Esophagus muscularis mucosa (tissue), 4 donors: ENCODE measurements around the gene ILF3. TPM values are rescaled to one million over a fixed set of nuclear protein-coding genes. Genes with fewer than 3 reads are reported as not detected.

Experiments
- DNase-seq: peaks from one replicate; pipeline ENCODE4 v3.0.0-alpha.2; 2017; ENCODE audit errors: extremely low spot score
- H3K27ac ChIP-seq, 4 donors: fragments of 200-600 bp; sonication (generic); replicated peaks in 1 of 4; 1 replicate in 3 of 4; 2 replicates in 1 of 4; pipeline ENCODE4 v1.5.1; 2016 to 2019; ENCODE audit warnings: mild to moderate bottlenecking in 1 of 4
- H3K27me3 ChIP-seq, 4 donors: fragments of 200-600 bp; sonication (generic); one replicate each; pipeline versions ENCODE4 v1.5.1 to v1.6.0; 2016 to 2019
- H3K36me3 ChIP-seq, 4 donors: fragments of 200-600 bp; sonication (generic); one replicate each; pipeline ENCODE4 v1.5.1; 2016 to 2019
- H3K4me1 ChIP-seq, 4 donors: fragments of 200-600 bp; sonication (generic); one replicate each; pipeline ENCODE4 v1.5.1; 2016 to 2019
- H3K4me3 ChIP-seq, 4 donors: fragments of 200-600 bp; sonication (generic); 1 replicate in 2 of 4; 2 replicates in 2 of 4; pipeline ENCODE4 v1.5.1; 2016 to 2019; ENCODE audit warnings: mild to moderate bottlenecking in 4 of 4, moderate library complexity in 1 of 4
- H3K9me3 ChIP-seq, 4 donors: fragments of 200-600 bp; sonication (generic); 1 replicate in 3 of 4; 2 replicates in 1 of 4; pipeline ENCODE4 v1.5.1; 2016 to 2019
- EP300 ChIP-seq: sonication (generic); formaldehyde crosslinking; IDR thresholded peaks from one replicate; pipeline ENCODE4 v1.6.1; 2017; ENCODE audit warnings: antibody characterized with exemption
- POLR2A ChIP-seq: fragments of 450-650 bp; IDR thresholded peaks from one replicate; pipeline ENCODE4 v1.6.1; 2017; ENCODE audit warnings: antibody characterized with exemption, moderate library complexity, mild to moderate bottlenecking, low read depth
- POLR2AphosphoS5 ChIP-seq, 2 donors: sonication (generic); formaldehyde crosslinking; IDR thresholded peaks; one replicate each; pipeline ENCODE4 v1.6.1; 2017; ENCODE audit warnings: antibody characterized with exemption in 2 of 2
- WGBS: methylation state at CpG from one replicate; pipeline ENCODE4 v1.1.5; 2018; 5-methylcytosine and 5-hydroxymethylcytosine counted together
- intact Hi-C: fragments of 100-400 bp; cut with DNase I; formaldehyde crosslinking; loops from one replicate; pipeline ENCODE4 v1.15.1; 2023
- total RNA-seq, 4 donors: library from RNA; depleted of rRNA; stranded (reverse); fragments of >200 nt; gene quantifications; one replicate each; pipeline versions ENCODE4 v1.1.0 to v1.2.1, GENCODE V29; 2016
- TF ChIP-seq, protein P1 (sequence below), 3 experiments: fragments of 200-600 bp in 2 of 3; fragments of 450-650 bp in 1 of 3; sonication (generic) in 2 of 3; IDR thresholded peaks; one replicate each; pipeline ENCODE4 v1.5.1; 2017 to 2019; ENCODE audit warnings: antibody characterized with exemption in 3 of 3, mild to moderate bottlenecking in 2 of 3, moderate library complexity in 1 of 3

The ILF3 gene
- total RNA-seq, 4 donors from 2014 or later = 79.2 to 127 (median 102) TPM

DNA sequence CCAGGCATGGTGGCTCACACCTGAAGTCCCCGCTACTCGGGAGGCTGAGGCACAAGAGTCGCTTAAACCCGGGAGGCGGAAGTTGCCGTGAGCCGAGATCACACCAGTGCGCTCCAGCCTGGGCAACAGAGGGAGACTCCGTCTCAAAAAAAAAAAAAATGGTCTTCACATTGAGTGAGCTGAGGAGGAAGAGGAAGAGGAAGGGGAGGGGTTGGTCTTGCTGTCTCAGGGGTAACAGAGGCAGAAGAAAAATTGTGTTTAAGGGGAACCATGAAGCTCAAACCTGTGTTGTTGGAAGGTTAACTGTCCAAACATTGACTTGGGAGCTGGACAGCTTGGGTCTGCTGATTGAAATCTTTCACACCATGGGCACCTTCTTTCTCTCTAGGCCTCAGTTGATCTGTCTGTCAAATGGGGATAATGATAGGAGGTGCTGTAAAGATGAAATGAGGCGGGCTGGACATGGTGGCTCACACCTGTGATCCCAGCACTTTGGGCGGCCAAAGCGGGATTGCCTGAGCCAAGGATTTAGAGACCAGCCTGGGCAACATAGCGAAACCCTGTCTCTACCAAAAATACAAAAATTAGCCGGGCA, 38.6 kb upstream of the ILF3 start:
- Histone ChIP-seq H3K27ac (no peak overlapping the region), H3K36me3 (peaks cover 0 to 4% (median 0%) of the 10 kb centered on the region in 4 donors), H3K4me1 (peaks cover 18 to 37% (median 36%) of the 10 kb centered on the region in 4 donors), H3K4me3 (no peak overlapping the region), H3K9me3 (no peaks in the 10 kb centered on the region), H3K27me3 (no peaks in the 10 kb centered on the region)
- intact Hi-C loops = no loop called here
- WGBS = 85% methylated on average over 14 of the region's 14 CpGs
- TF ChIP-seq POLR2A = no peak
- TF ChIP-seq, protein P1, sequence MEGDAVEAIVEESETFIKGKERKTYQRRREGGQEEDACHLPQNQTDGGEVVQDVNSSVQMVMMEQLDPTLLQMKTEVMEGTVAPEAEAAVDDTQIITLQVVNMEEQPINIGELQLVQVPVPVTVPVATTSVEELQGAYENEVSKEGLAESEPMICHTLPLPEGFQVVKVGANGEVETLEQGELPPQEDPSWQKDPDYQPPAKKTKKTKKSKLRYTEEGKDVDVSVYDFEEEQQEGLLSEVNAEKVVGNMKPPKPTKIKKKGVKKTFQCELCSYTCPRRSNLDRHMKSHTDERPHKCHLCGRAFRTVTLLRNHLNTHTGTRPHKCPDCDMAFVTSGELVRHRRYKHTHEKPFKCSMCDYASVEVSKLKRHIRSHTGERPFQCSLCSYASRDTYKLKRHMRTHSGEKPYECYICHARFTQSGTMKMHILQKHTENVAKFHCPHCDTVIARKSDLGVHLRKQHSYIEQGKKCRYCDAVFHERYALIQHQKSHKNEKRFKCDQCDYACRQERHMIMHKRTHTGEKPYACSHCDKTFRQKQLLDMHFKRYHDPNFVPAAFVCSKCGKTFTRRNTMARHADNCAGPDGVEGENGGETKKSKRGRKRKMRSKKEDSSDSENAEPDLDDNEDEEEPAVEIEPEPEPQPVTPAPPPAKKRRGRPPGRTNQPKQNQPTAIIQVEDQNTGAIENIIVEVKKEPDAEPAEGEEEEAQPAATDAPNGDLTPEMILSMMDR (IDR thresholded peaks at IDR 0.05) = no peak
- DNase-seq = no peak

DNA sequence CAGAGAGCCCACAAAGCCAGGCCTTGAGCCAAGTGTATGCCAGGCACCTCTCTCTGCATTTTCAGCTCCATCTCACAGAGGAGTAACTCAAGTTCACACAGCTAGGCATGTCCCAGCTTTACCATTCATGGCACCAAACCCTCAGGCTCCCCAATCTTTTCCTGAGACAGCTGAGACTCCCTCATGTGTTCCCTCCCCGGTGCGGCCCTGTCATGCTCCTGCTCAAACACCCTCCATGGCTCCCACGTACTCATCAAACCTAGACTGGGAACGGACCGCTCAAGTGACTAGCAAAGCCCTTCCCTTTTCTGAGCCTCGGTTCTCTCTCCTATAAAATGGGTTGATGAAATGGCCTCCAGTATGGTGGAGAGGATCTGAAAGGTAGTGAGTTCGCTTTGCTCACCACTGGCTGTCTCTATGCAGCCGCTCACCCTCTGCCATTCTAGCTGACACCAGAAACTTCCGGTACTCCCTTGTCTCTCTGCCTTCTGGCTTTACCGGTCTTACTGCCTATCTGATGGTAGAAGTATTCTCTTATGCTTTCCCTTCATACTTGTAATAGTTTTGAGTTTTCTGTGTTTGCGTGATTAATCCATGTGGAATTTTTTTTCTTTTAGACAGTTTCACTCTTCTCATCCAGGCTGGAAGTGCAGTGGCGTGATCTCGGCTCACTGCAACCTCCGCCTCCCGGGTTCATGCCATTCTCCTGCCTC, 36.6 kb upstream of the ILF3 start:
- intact Hi-C loops = no loop called here
- WGBS = 87% methylated on average over 15 of the region's 15 CpGs
- Histone ChIP-seq H3K4me1 (peaks cover 5 to 25% (median 20%) of the 10 kb centered on the region in 4 donors), H3K4me3 (no peak overlapping the region), H3K27me3 (no peaks in the 10 kb centered on the region), H3K9me3 (no peaks in the 10 kb centered on the region), H3K36me3 (peaks cover 0 to 4% (median 0%) of the 10 kb centered on the region in 4 donors), H3K27ac (no peak overlapping the region)
- TF ChIP-seq, protein P1 (IDR thresholded peaks at IDR 0.05) = no peak
- no peak for TF ChIP-seq EP300
- no peak for TF ChIP-seq POLR2A
- TF ChIP-seq POLR2AphosphoS5 (IDR thresholded peaks at IDR 0.05) = no peak
- no peak for DNase-seq

DNA sequence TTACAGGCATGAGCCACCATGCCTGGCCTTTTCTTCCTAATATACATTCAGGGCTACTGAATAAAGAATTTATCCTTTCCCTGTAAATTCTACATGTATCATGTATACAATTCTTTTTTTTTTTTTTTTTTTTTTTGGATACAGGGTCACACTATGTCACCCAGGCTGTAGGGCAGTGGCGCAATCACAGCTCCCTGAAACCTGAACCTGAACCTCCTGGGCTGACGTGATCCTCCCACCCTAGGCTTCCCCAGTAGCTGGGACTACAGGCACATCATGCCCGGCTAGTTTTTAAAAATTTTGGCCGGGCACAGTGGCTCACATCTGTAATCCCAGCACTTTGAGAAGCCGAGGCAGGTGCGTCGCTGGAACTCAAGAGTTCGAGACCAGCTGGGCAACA, 35.3 kb upstream of the ILF3 start:
- WGBS = 90% methylated on average over 8 of the region's 8 CpGs
- peaks cover 0 to 4% (median 0%) of the 10 kb centered on the region in 4 donors for H3K36me3 ChIP-seq
- intact Hi-C loops = no loop called here
- peaks cover 0 to 14% (median 9%) of the 10 kb centered on the region in 4 donors for H3K4me1 ChIP-seq
- no peak for TF ChIP-seq EP300
- no peak for TF ChIP-seq POLR2A
- TF ChIP-seq, protein P1 (IDR thresholded peaks at IDR 0.05) = no peak
- TF ChIP-seq POLR2AphosphoS5 (IDR thresholded peaks at IDR 0.05) = no peak
- no peak for DNase-seq
- no peaks in the 10 kb centered on the region for H3K27me3 ChIP-seq
- no peak overlapping the region for H3K27ac ChIP-seq
- no peak overlapping the region for H3K4me3 ChIP-seq
- no peaks in the 10 kb centered on the region for H3K9me3 ChIP-seq

DNA sequence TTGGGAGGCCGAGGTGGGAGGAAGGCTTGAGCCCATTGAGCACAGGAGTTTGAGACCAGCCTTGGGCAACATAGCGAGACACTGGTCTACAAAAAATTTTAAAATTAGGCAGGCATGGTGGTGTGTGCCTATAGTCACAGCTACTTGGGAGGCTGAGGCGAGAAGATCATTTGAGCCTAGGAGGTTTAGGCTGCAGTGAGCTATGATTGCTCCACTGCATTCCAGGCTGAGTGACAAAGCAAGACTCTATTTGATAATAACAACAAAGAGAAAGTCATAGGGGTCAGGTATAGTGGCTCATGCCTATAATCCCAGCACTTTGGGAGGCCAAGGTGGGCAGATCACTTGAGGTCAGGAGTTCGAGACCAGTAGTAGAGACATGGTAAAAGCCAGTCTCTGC, 33.4 kb upstream of the ILF3 start:
- no peak overlapping the region for H3K27ac ChIP-seq
- WGBS = 97% methylated on average over 4 of the region's 4 CpGs
- intact Hi-C loops = no loop called here

More for the DNA sequence above, 33.4 kb upstream of the ILF3 start:
- Histone ChIP-seq H3K27me3 (no peaks in the 10 kb centered on the region), H3K4me1 (peaks cover 17 to 31% (median 25%) of the 10 kb centered on the region in 4 donors), H3K4me3 (no peak overlapping the region), H3K36me3 (peaks cover 0 to 4% (median 0%) of the 10 kb centered on the region in 4 donors), H3K9me3 (no peaks in the 10 kb centered on the region)
- DNase-seq = no peak
- TF ChIP-seq, protein P1 (IDR thresholded peaks at IDR 0.05) = no peak
- no peak for TF ChIP-seq POLR2A
- TF ChIP-seq POLR2AphosphoS5 (IDR thresholded peaks at IDR 0.05) = no peak
- no peak for TF ChIP-seq EP300
